ENCODE measurements around the gene DTNBP1.

DNA sequence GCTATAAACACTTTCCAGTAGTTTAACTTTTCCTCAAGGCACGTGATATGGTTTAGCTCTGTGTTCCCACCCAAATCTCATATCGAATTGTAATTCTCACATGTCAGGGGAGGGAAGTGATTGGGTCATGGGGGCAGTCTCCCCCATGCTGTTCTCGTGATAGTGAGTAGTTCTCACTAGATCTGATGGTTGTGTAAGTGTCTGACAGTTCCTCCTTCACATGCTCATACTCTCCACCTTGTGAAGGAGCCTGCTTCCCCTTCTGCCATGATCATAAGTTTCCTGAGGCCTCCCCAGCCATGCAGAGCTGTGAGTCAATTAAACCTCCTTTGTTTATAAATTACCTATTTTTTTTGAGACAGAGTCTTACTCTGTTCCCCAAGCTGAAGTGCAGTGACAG, 127.9 kb downstream of the DTNBP1 start:
- TF ChIP-seq CTCF (conservative IDR thresholded peaks at IDR 0.05; ENCODE audit: low read depth, low read length) = no peak
- TF ChIP-seq EZH2 (IDR thresholded peaks at IDR 0.05; ENCODE audit: borderline replicate concordance, low read depth, low read length, poor library complexity, severe bottlenecking) = no peak

All from A673 (cell line).